H1 (cell line): ENCODE data around the gene SLC12A7. TPM values are rescaled to one million over a fixed set of nuclear protein-coding genes. Genes with fewer than 3 reads are reported as not detected.

Source experiments
- CBX8 ChIP-seq: fragments of 300-800, 300-1000 bp; sonication (generic); IDR thresholded peaks from 2 replicates; pipeline ENCODE4 v1.7.1; 2016; ENCODE audit warnings: low read depth, low read length, borderline replicate concordance
- KDM4A ChIP-seq: IDR thresholded peaks from one replicate; pipeline ENCODE4 v1.7.1; 2012; ENCODE audit warnings: low read depth, mild to moderate bottlenecking, moderate library complexity, low read length, inconsistent platforms; ENCODE audit not compliant: severe bottlenecking
- KDM5A ChIP-seq: fragments of 200-600 bp; IDR thresholded peaks from 2 replicates; pipeline ENCODE4 v1.7.1; 2012; ENCODE audit warnings: mild to moderate bottlenecking, low read length, inconsistent platforms, mixed read lengths
- polyA plus RNA-seq, 7 experiments: library from polyadenylated mRNA; depleted of rRNA in 3 of 7; stranded (reverse) in 5 of 7; unstranded in 2 of 7; fragments of >200 nt in 5 of 7; fragments of 200-250 nt in 2 of 7; gene quantifications; 1 replicate in 5 of 7; 2 replicates in 1 of 7; 4 replicates in 1 of 7; pipeline versions ENCODE4 v1.2.1 to v1.2.3, GENCODE V29; 2011 to 2013; ENCODE audit warnings: missing spikeins in 2 of 7, mixed read lengths in 2 of 7
- total RNA-seq: library from RNA; stranded (reverse); fragmentation: NEBNext Ultra II Directional; extraction: Animal tissue kit (Norgen Biotek cat#: 25700); gene quantifications from 2 replicates; pipeline ENCODE4 v1.2.1, GENCODE V29; 2021
- TF ChIP-seq, protein P1 (sequence below): fragments of 300-600 bp; sonication (generic); IDR thresholded peaks from 2 replicates; pipeline ENCODE4 v1.7.1; 2012; ENCODE audit warnings: low read length, moderate library complexity, mild to moderate bottlenecking, inconsistent platforms; ENCODE audit not compliant: insufficient replicate concordance

Gene SLC12A7
- total and polyA plus RNA-seq, 2 of the 8 experiments (the other 6 are each of a cell fraction or from before 2014, with no cell fraction given): 23.5 to 39.7 TPM

DNA sequence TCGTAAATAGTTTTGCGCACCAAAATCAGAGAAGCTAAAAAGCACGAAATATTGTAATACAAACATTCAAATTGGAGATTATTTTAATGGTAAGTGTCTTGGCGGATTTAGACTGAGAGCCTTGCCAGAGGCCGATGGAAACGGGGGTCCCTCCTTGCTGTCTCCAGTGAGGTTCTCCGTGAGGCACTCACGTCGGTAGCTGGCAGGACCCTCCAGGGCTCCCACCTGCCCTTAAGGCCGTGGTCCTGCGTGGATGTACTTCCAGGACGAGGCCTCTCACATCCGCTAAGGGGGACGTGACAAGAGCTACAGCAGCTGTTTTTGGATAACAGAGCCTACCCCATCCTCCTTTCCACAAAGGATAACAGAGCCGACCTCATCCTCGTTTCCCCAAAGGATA, 95.4 kb downstream of the SLC12A7 start (continued):
- TF ChIP-seq, protein P1, sequence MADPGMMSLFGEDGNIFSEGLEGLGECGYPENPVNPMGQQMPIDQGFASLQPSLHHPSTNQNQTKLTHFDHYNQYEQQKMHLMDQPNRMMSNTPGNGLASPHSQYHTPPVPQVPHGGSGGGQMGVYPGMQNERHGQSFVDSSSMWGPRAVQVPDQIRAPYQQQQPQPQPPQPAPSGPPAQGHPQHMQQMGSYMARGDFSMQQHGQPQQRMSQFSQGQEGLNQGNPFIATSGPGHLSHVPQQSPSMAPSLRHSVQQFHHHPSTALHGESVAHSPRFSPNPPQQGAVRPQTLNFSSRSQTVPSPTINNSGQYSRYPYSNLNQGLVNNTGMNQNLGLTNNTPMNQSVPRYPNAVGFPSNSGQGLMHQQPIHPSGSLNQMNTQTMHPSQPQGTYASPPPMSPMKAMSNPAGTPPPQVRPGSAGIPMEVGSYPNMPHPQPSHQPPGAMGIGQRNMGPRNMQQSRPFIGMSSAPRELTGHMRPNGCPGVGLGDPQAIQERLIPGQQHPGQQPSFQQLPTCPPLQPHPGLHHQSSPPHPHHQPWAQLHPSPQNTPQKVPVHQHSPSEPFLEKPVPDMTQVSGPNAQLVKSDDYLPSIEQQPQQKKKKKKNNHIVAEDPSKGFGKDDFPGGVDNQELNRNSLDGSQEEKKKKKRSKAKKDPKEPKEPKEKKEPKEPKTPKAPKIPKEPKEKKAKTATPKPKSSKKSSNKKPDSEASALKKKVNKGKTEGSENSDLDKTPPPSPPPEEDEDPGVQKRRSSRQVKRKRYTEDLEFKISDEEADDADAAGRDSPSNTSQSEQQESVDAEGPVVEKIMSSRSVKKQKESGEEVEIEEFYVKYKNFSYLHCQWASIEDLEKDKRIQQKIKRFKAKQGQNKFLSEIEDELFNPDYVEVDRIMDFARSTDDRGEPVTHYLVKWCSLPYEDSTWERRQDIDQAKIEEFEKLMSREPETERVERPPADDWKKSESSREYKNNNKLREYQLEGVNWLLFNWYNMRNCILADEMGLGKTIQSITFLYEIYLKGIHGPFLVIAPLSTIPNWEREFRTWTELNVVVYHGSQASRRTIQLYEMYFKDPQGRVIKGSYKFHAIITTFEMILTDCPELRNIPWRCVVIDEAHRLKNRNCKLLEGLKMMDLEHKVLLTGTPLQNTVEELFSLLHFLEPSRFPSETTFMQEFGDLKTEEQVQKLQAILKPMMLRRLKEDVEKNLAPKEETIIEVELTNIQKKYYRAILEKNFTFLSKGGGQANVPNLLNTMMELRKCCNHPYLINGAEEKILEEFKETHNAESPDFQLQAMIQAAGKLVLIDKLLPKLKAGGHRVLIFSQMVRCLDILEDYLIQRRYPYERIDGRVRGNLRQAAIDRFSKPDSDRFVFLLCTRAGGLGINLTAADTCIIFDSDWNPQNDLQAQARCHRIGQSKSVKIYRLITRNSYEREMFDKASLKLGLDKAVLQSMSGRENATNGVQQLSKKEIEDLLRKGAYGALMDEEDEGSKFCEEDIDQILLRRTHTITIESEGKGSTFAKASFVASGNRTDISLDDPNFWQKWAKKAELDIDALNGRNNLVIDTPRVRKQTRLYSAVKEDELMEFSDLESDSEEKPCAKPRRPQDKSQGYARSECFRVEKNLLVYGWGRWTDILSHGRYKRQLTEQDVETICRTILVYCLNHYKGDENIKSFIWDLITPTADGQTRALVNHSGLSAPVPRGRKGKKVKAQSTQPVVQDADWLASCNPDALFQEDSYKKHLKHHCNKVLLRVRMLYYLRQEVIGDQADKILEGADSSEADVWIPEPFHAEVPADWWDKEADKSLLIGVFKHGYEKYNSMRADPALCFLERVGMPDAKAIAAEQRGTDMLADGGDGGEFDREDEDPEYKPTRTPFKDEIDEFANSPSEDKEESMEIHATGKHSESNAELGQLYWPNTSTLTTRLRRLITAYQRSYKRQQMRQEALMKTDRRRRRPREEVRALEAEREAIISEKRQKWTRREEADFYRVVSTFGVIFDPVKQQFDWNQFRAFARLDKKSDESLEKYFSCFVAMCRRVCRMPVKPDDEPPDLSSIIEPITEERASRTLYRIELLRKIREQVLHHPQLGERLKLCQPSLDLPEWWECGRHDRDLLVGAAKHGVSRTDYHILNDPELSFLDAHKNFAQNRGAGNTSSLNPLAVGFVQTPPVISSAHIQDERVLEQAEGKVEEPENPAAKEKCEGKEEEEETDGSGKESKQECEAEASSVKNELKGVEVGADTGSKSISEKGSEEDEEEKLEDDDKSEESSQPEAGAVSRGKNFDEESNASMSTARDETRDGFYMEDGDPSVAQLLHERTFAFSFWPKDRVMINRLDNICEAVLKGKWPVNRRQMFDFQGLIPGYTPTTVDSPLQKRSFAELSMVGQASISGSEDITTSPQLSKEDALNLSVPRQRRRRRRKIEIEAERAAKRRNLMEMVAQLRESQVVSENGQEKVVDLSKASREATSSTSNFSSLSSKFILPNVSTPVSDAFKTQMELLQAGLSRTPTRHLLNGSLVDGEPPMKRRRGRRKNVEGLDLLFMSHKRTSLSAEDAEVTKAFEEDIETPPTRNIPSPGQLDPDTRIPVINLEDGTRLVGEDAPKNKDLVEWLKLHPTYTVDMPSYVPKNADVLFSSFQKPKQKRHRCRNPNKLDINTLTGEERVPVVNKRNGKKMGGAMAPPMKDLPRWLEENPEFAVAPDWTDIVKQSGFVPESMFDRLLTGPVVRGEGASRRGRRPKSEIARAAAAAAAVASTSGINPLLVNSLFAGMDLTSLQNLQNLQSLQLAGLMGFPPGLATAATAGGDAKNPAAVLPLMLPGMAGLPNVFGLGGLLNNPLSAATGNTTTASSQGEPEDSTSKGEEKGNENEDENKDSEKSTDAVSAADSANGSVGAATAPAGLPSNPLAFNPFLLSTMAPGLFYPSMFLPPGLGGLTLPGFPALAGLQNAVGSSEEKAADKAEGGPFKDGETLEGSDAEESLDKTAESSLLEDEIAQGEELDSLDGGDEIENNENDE: no peak
- TF ChIP-seq KDM5A: no peak
- TF ChIP-seq KDM4A: no peak
- no peak for TF ChIP-seq CBX8
